Measurements from ENCODE around the gene PLTP.
A peak's percentile ranks its signal among the peaks of the same experiment; 100 is the strongest.
"Not testable (repeated sequence)": the region's sequence is repeated elsewhere in the genome, so short reads cannot be mapped to it uniquely, and the experiment has no call there.

Gene PLTP

GRCh38 chr20:45904583-45905504 is 7.1 kb downstream of the PLTP start:
- DNase-seq: peak in 2 of 10 donors; percentile 49 to 63
- intact Hi-C loops (cut with DNase I): no loop called here

- peak in 1 of 10 donors; percentile 60 for DNase-seq
- intact Hi-C loops (cut with DNase I): no loop called here
These were observed 9.7 kb downstream of the PLTP start for GRCh38 chr20:45902199-45902701.

GRCh38 chr20:45901332-45901731 is 10.6 kb downstream of the PLTP start:
- DNase-seq: peak in 2 of 10 donors; percentile 10 to 59
- intact Hi-C loops (cut with DNase I): not testable (repeated sequence)

GRCh38 chr20:45899046-45899835 is 12.7 kb downstream of the PLTP start:
- peak in 2 of 10 donors; percentile 48 to 56 for DNase-seq
- intact Hi-C loops (cut with DNase I): no loop called here

GRCh38 chr20:45898285-45898684 is 13.7 kb downstream of the PLTP start:
- intact Hi-C loops (cut with DNase I): no loop called here
- DNase-seq: peak in 2 of 10 donors; percentile 37 to 68

GRCh38 chr20:45897692-45898091 is 14.3 kb downstream of the PLTP start:
- peak in 2 of 10 donors; percentile 37 to 50 for DNase-seq
- intact Hi-C loops (cut with DNase I): no loop called here

- intact Hi-C loops (cut with DNase I): no loop called here
- no peak for DNase-seq
These were observed 14.7 kb downstream of the PLTP start for GRCh38 chr20:45897289-45897688.

- DNase-seq: peak in 3 of 10 donors; percentile 0 to 61 (median 41)
- intact Hi-C loops (cut with DNase I): no loop called here
These were observed 15.3 kb downstream of the PLTP start for GRCh38 chr20:45896641-45897161.

- intact Hi-C loops (cut with DNase I): loop anchor here (5.0 kb wide), 1 partner anchor 38 kb away; the partner anchor contains the start of gene PCIF1
These were observed 17.2 kb downstream of the PLTP start for GRCh38 chr20:45894797-45895196.

GRCh38 chr20:45893831-45894230 is 18.1 kb downstream of the PLTP start:
- peak in 1 of 10 donors; percentile 24 for DNase-seq
- intact Hi-C loops (cut with DNase I): loop anchor here (5.0 kb wide), 1 partner anchor 38 kb away; the partner anchor contains the start of gene PCIF1

More at GRCh38 chr20:45894797-45895196, 17.2 kb downstream of the PLTP start:
- peak in 2 of 10 donors; percentile 8 to 63 for DNase-seq

- DNase-seq: peak in 2 of 10 donors; percentile 41 to 59
- intact Hi-C loops (cut with DNase I): loop anchor here (5.0 kb wide), 1 partner anchor 39 kb away; the partner anchor contains the start of gene PCIF1
These were observed 19.0 kb downstream of the PLTP start for GRCh38 chr20:45892828-45893500.

- intact Hi-C loops (cut with DNase I): loop anchor here (5.0 kb wide), 1 partner anchor 40 kb away; the partner anchor contains the start of gene PCIF1
- peak in 3 of 10 donors; percentile 10 to 49 (median 25) for DNase-seq
These were observed 19.7 kb downstream of the PLTP start for GRCh38 chr20:45892049-45892825.

- peak; percentile 87 to 99 (median 94) for DNase-seq
- intact Hi-C loops (cut with DNase I): loop anchor here (2.0 to 5.0 kb wide), 2 partner anchors 41 to 78 kb away; partner anchors contain the start of genes PCIF1 and UBE2C
These were observed 20.7 kb downstream of the PLTP start, which contains the start of the genes CTSA and NEURL2 for GRCh38 chr20:45890985-45891983. CTSA (plus strand) TSS chr20:45891335; CDS start chr20:45891569, 234 bp downstream. NEURL2 (minus strand) TSS chr20:45891208; CDS start chr20:45890991, 217 bp downstream.

- intact Hi-C loops (cut with DNase I): loop anchor here (2.0 to 5.0 kb wide), 2 partner anchors 42 to 78 kb away; partner anchors contain the start of genes PCIF1 and UBE2C
- DNase-seq: peak; percentile 49 to 96 (median 73)
These were observed 21.6 kb downstream of the PLTP start for GRCh38 chr20:45890077-45890984.

GRCh38 chr20:45888681-45889080 is 23.3 kb downstream of the PLTP start:
- intact Hi-C loops (cut with DNase I): no loop called here
- peak in 1 of 10 donors; percentile 47 for DNase-seq

- peak in 1 of 10 donors; percentile 50 for DNase-seq
- intact Hi-C loops (cut with DNase I): no loop called here
These were observed 24.6 kb downstream of the PLTP start, which contains the start of gene SPATA25 for GRCh38 chr20:45887346-45887715. SPATA25 (minus strand) TSS chr20:45887622; CDS start chr20:45887590, 32 bp downstream.

Data from posterior cingulate gyrus (tissue), 11 donors.